ENCODE measurements around the gene BANK1. TPM values are rescaled to one million over a fixed set of nuclear protein-coding genes. Genes with fewer than 3 reads are reported as not detected.

Gene BANK1
- total RNA-seq, result 1 to 10 TPM; 3.2 to 7.7 (median 6.9) TPM

GRCh38 chr4:101790521-101791181 is at the start of gene BANK1:
BANK1 (plus strand) TSS chr4:101790730; CDS start chr4:101790881, 151 bp downstream.
- no peak for DNase-seq (ENCODE audit: low spot score)
- ATAC-seq (ENCODE audit: low FRiP score), result peak; percentile 76
- no peak for TF ChIP-seq CTCF (IDR thresholded peaks at IDR 0.05)

GRCh38 chr4:101753721-101754120 is 36.8 kb upstream of the BANK1 start:
- ATAC-seq (ENCODE audit: low FRiP score), result no peak
- TF ChIP-seq CTCF (IDR thresholded peaks at IDR 0.05), result no peak
- DNase-seq (ENCODE audit: low spot score), result no peak

GRCh38 chr4:101756181-101756580 is 34.3 kb upstream of the BANK1 start:
- DNase-seq (ENCODE audit: low spot score) (no peak), ATAC-seq (ENCODE audit: low FRiP score) (no peak)
- no peak for TF ChIP-seq CTCF (IDR thresholded peaks at IDR 0.05)

- TF ChIP-seq CTCF (IDR thresholded peaks at IDR 0.05), result no peak
- no peak for DNase-seq (ENCODE audit: low spot score)
- ATAC-seq (ENCODE audit: low FRiP score), result no peak
Observed at GRCh38 chr4:101761405-101761804, 29.1 kb upstream of the BANK1 start.

GRCh38 chr4:101762025-101762424 is 28.5 kb upstream of the BANK1 start:
- no peak for ATAC-seq (ENCODE audit: low FRiP score)
- TF ChIP-seq CTCF (IDR thresholded peaks at IDR 0.05), result no peak
- no peak for DNase-seq (ENCODE audit: low spot score)

- ATAC-seq (ENCODE audit: low FRiP score) (no peak), DNase-seq (ENCODE audit: low spot score) (no peak)
- TF ChIP-seq CTCF (IDR thresholded peaks at IDR 0.05), result no peak
Observed at GRCh38 chr4:101762534-101762933, 28.0 kb upstream of the BANK1 start.

GRCh38 chr4:101763576-101763975 is 27.0 kb upstream of the BANK1 start:
- ATAC-seq (ENCODE audit: low FRiP score) (no peak), DNase-seq (ENCODE audit: low spot score) (no peak)
- no peak for TF ChIP-seq CTCF (IDR thresholded peaks at IDR 0.05)

All from omental fat pad (tissue), 4 donors.